Keratinocyte (primary cell): ENCODE data around the gene TAB2. TPM values are rescaled to one million over a fixed set of nuclear protein-coding genes. Genes with fewer than 3 reads are reported as not detected.
A peak's percentile ranks its signal among the peaks of the same experiment; 100 is the strongest.

ENCODE experiments used
- DNase-seq: peaks from one replicate; pipeline ENCODE4 v3.0.0-alpha.2; 2011; ENCODE audit warnings: low read depth, missing footprints, low spot score
- FAIRE-seq: peaks from 2 replicates; lab custom pipeline; 2011; peaks lifted over from hg19 to GRCh38; lab: Jason Lieb, UNC
- H2AFZ ChIP-seq: 2 replicates; pipeline ENCODE4 v1.6.0; 2012; ENCODE audit warnings: low read length, control low read depth, inconsistent platforms; ENCODE audit not compliant: control insufficient read depth
- H3K27ac ChIP-seq: 2 replicates; pipeline ENCODE4 v1.5.1; 2011; ENCODE audit warnings: low read length; ENCODE audit not compliant: control insufficient read depth, insufficient read depth
- H3K27me3 ChIP-seq: 3 replicates; pipeline ENCODE4 v1.6.0; 2011; ENCODE audit warnings: low read length; ENCODE audit not compliant: control insufficient read depth, insufficient read depth; ENCODE audit errors: extremely low read depth
- H3K36me3 ChIP-seq, 2 experiments: 2 replicates in 1 of 2; 3 replicates in 1 of 2; pipeline ENCODE4 v1.5.1; 2011; ENCODE audit warnings: low read length in 2 of 2, mild to moderate bottlenecking in 1 of 2; ENCODE audit not compliant: control insufficient read depth in 2 of 2, insufficient read depth in 2 of 2; ENCODE audit errors: extremely low read depth in 1 of 2
- H3K4me1 ChIP-seq: 3 replicates; pipeline ENCODE4 v1.5.1; 2011; ENCODE audit warnings: low read length; ENCODE audit not compliant: control insufficient read depth, insufficient read depth; ENCODE audit errors: extremely low read depth
- H3K4me2 ChIP-seq: 3 replicates; pipeline ENCODE4 v1.6.0; 2011; ENCODE audit warnings: low read depth, low read length; ENCODE audit not compliant: control insufficient read depth, insufficient read depth; ENCODE audit errors: extremely low read depth
- H3K4me3 ChIP-seq, 3 experiments: fragments of 200-600 bp in 1 of 3; sonication (generic) in 1 of 3; 2 replicates in 2 of 3; 3 replicates in 1 of 3; pipeline ENCODE4 v1.5.1; 2011 to 2016; ENCODE audit warnings: low read length in 3 of 3, mild to moderate bottlenecking in 3 of 3, control low read depth in 2 of 3, inconsistent platforms in 1 of 3, low read depth in 1 of 3, mixed read lengths in 1 of 3, mixed run types in 1 of 3, moderate library complexity in 1 of 3; ENCODE audit not compliant: control insufficient read depth in 2 of 3, insufficient read depth in 2 of 3; ENCODE audit errors: extremely low read depth in 1 of 3
- H3K79me2 ChIP-seq: 2 replicates; pipeline ENCODE4 v1.6.0; 2012; ENCODE audit warnings: low read length; ENCODE audit not compliant: control insufficient read depth, insufficient read depth
- H3K9ac ChIP-seq: 3 replicates; pipeline ENCODE4 v1.6.0; 2011; ENCODE audit warnings: low read length; ENCODE audit not compliant: control insufficient read depth, insufficient read depth; ENCODE audit errors: extremely low read depth
- H3K9me1 ChIP-seq: 3 replicates; pipeline ENCODE4 v1.6.0; 2011; ENCODE audit warnings: low read length; ENCODE audit not compliant: control insufficient read depth, insufficient read depth; ENCODE audit errors: extremely low read depth
- H3K9me3 ChIP-seq: 2 replicates; pipeline ENCODE4 v1.5.1; 2012; ENCODE audit warnings: low read depth, low read length; ENCODE audit not compliant: control insufficient read depth
- H4K20me1 ChIP-seq: 3 replicates; pipeline ENCODE4 v1.6.0; 2011; ENCODE audit warnings: low read length; ENCODE audit not compliant: control insufficient read depth, insufficient read depth; ENCODE audit errors: extremely low read depth
- EZH2 ChIP-seq: IDR thresholded peaks from one replicate; pipeline ENCODE4 v1.6.1; 2012; ENCODE audit warnings: inconsistent platforms, mild to moderate bottlenecking, low read length, moderate library complexity
- dilution Hi-C: fragments of 300-500 bp; cut with MboI; formaldehyde crosslinking; loops from one replicate; pipeline ENCODE4 v1.7.0; 2020; ENCODE audit warnings: low sequenced_read_pairs; ENCODE audit not compliant: extremely low pct_ligation_motif_present
- polyA plus RNA-seq, 5 experiments: library from polyadenylated mRNA; depleted of rRNA in 3 of 5; stranded (reverse) in 3 of 5; stranded (forward) in 1 of 5; unstranded in 1 of 5; fragments of >200 nt; gene quantifications; 1 replicate in 1 of 5; 2 replicates in 3 of 5; 3 replicates in 1 of 5; pipeline versions ENCODE4 v1.2.1 to v1.2.3, GENCODE V29; 2011 to 2012; ENCODE audit warnings: missing spikeins in 2 of 5, low read depth in 1 of 5, low replicate concordance in 1 of 5
- TF ChIP-seq, protein P1 (sequence below), 3 experiments: IDR thresholded peaks in 1 of 3; conservative IDR thresholded peaks in 1 of 3; optimal IDR thresholded peaks in 1 of 3; 2 replicates in 2 of 3; 3 replicates in 1 of 3; pipeline versions ENCODE3 to v1.5.1; 2011; ENCODE audit warnings: low read length in 3 of 3, mild to moderate bottlenecking in 3 of 3, moderate library complexity in 2 of 3, control low read depth in 1 of 3, inconsistent platforms in 1 of 3; ENCODE audit not compliant: insufficient read depth in 2 of 3; ENCODE audit errors: extremely low read depth in 1 of 3

The TAB2 gene
- polyA plus RNA-seq, 1 donor (not counting 4 experiments of a cell fraction or from before 2014, with no cell fraction given): 47.5 TPM

DNA sequence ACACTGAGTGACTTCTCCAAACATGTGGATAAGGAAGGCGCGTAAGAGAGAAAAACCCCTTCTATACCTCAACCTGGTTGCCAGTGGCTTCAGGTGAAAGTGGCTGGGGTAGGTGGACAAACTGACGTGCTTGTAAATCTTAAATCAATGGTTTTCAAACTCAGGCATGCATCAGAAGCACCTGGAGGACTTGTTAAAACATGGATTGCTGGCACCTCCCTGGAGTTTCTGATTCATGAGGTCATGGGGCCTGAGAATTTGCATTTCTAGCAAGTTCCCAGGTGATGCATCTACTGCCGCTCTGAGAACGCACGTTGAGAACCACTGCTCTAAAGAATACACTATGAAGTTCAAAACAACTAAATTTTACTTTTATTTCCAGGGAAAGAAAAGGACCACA is 31.9 kb upstream of the TAB2 start:
- no peaks in the 10 kb centered on the region for H3K27me3 ChIP-seq
- no peak for TF ChIP-seq EZH2
- TF ChIP-seq, protein P1, sequence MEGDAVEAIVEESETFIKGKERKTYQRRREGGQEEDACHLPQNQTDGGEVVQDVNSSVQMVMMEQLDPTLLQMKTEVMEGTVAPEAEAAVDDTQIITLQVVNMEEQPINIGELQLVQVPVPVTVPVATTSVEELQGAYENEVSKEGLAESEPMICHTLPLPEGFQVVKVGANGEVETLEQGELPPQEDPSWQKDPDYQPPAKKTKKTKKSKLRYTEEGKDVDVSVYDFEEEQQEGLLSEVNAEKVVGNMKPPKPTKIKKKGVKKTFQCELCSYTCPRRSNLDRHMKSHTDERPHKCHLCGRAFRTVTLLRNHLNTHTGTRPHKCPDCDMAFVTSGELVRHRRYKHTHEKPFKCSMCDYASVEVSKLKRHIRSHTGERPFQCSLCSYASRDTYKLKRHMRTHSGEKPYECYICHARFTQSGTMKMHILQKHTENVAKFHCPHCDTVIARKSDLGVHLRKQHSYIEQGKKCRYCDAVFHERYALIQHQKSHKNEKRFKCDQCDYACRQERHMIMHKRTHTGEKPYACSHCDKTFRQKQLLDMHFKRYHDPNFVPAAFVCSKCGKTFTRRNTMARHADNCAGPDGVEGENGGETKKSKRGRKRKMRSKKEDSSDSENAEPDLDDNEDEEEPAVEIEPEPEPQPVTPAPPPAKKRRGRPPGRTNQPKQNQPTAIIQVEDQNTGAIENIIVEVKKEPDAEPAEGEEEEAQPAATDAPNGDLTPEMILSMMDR (optimal IDR thresholded peaks at IDR 0.05 in 1 of 3, IDR thresholded peaks at IDR 0.05 in 1 of 3, conservative IDR thresholded peaks at IDR 0.05 in 1 of 3; ENCODE audit: extremely low read depth in 1 of 3, insufficient read depth in 2 of 3, low read length in 3 of 3): no peak
- H3K9me1 ChIP-seq: no peaks in the 10 kb centered on the region
- no peaks in the 10 kb centered on the region for H3K36me3 ChIP-seq
- no peak overlapping the region for H3K27ac ChIP-seq
- FAIRE-seq: no peak
- no peaks in the 10 kb centered on the region for H3K9me3 ChIP-seq
- H4K20me1 ChIP-seq: no peaks in the 10 kb centered on the region
- no peak overlapping the region for H3K9ac ChIP-seq
- H3K4me2 ChIP-seq: peak overlapping the region; percentile 33
- dilution Hi-C loops: no loop called here
- peaks cover 7% of the 10 kb centered on the region for H3K4me1 ChIP-seq
- H3K4me3 ChIP-seq: no peak overlapping the region
- H3K79me2 ChIP-seq: no peaks in the 10 kb centered on the region
- H2AFZ ChIP-seq: no peak overlapping the region
- no peak for DNase-seq

DNA sequence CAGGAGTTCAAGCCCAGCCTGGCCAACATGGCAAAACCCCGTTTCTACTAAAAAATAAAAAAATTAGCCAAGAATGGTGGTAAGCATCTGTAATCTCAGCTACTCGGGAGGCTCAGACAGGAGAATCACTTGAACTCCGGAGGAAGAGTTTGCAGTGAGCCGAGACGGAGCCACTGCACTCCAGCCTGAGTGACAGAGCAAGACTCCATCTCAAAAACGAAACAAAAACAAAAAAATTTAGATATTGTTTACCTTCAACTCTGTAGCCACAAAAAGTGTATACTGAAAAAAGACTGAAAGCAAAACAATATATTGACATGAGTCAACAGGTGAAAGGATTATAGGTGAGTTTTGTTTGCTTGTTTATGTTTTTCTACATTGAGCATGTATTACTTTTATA is 30.6 kb upstream of the TAB2 start:
- Histone ChIP-seq H3K27me3 (no peaks in the 10 kb centered on the region), H3K9ac (no peak overlapping the region), H4K20me1 (no peaks in the 10 kb centered on the region), H3K36me3 (no peaks in the 10 kb centered on the region), H3K27ac (no peak overlapping the region), H3K79me2 (no peaks in the 10 kb centered on the region), H3K4me2 (no peak overlapping the region), H3K9me1 (no peaks in the 10 kb centered on the region), H3K4me3 (no peak overlapping the region), H3K9me3 (no peaks in the 10 kb centered on the region), H3K4me1 (peaks cover 8% of the 10 kb centered on the region), H2AFZ (no peak overlapping the region)
- dilution Hi-C loops: no loop called here
- FAIRE-seq: no peak
- TF ChIP-seq, protein P1 (optimal IDR thresholded peaks at IDR 0.05 in 1 of 3, IDR thresholded peaks at IDR 0.05 in 1 of 3, conservative IDR thresholded peaks at IDR 0.05 in 1 of 3; ENCODE audit: extremely low read depth in 1 of 3, insufficient read depth in 2 of 3, low read length in 3 of 3): no peak
- no peak for TF ChIP-seq EZH2
- DNase-seq: no peak
